ENCODE results near the gene KCNA10. TPM values are rescaled to one million over a fixed set of nuclear protein-coding genes. Genes with fewer than 3 reads are reported as not detected.

Gene KCNA10
- total RNA-seq, 1 donor from 2014 or later = not detected

- no peak overlapping the region for H3K27ac Mint-ChIP-seq (ENCODE audit: unreplicated experiment)
- peaks cover 16% of the 10 kb centered on the region for H3K27me3 Mint-ChIP-seq (ENCODE audit: low read depth)
- peaks cover 8% of the 10 kb centered on the region for H3K4me1 Mint-ChIP-seq (ENCODE audit: low read depth)
- no peak overlapping the region for H3K4me3 Mint-ChIP-seq (ENCODE audit: unreplicated experiment)
- no peaks in the 10 kb centered on the region for H3K36me3 Mint-ChIP-seq (ENCODE audit: low read depth)
- no peaks in the 10 kb centered on the region for H3K9me3 Mint-ChIP-seq (ENCODE audit: low read depth)
- TF ChIP-seq, protein P1, sequence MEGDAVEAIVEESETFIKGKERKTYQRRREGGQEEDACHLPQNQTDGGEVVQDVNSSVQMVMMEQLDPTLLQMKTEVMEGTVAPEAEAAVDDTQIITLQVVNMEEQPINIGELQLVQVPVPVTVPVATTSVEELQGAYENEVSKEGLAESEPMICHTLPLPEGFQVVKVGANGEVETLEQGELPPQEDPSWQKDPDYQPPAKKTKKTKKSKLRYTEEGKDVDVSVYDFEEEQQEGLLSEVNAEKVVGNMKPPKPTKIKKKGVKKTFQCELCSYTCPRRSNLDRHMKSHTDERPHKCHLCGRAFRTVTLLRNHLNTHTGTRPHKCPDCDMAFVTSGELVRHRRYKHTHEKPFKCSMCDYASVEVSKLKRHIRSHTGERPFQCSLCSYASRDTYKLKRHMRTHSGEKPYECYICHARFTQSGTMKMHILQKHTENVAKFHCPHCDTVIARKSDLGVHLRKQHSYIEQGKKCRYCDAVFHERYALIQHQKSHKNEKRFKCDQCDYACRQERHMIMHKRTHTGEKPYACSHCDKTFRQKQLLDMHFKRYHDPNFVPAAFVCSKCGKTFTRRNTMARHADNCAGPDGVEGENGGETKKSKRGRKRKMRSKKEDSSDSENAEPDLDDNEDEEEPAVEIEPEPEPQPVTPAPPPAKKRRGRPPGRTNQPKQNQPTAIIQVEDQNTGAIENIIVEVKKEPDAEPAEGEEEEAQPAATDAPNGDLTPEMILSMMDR (IDR thresholded peaks at IDR 0.05) = no peak
- DNase-seq (ENCODE audit: low spot score) = no peak
These were observed 10.7 kb downstream of the KCNA10 start for GRCh38 chr1:110508028-110508940.

- TF ChIP-seq, protein P1 (IDR thresholded peaks at IDR 0.05) = no peak
- H3K36me3 Mint-ChIP-seq (ENCODE audit: low read depth) = no peaks in the 10 kb centered on the region
- peaks cover 26% of the 10 kb centered on the region for H3K27me3 Mint-ChIP-seq (ENCODE audit: low read depth)
- peaks cover 8% of the 10 kb centered on the region for H3K4me1 Mint-ChIP-seq (ENCODE audit: low read depth)
- H3K9me3 Mint-ChIP-seq (ENCODE audit: low read depth) = no peaks in the 10 kb centered on the region
- H3K4me3 Mint-ChIP-seq (ENCODE audit: unreplicated experiment) = no peak overlapping the region
- DNase-seq (ENCODE audit: low spot score) = no peak
- no peak overlapping the region for H3K27ac Mint-ChIP-seq (ENCODE audit: unreplicated experiment)
These were observed 12.4 kb downstream of the KCNA10 start for GRCh38 chr1:110506541-110506940.

- Mint-ChIP-seq H3K27ac (ENCODE audit: unreplicated experiment) (no peak overlapping the region), H3K36me3 (ENCODE audit: low read depth) (no peaks in the 10 kb centered on the region), H3K4me1 (ENCODE audit: low read depth) (peaks cover 8% of the 10 kb centered on the region), H3K4me3 (ENCODE audit: unreplicated experiment) (no peak overlapping the region), H3K9me3 (ENCODE audit: low read depth) (no peaks in the 10 kb centered on the region), H3K27me3 (ENCODE audit: low read depth) (peaks cover 26% of the 10 kb centered on the region)
- DNase-seq (ENCODE audit: low spot score) = no peak
- TF ChIP-seq, protein P1 (IDR thresholded peaks at IDR 0.05) = no peak
These were observed 13.4 kb downstream of the KCNA10 start for GRCh38 chr1:110505596-110505995.

DNA sequence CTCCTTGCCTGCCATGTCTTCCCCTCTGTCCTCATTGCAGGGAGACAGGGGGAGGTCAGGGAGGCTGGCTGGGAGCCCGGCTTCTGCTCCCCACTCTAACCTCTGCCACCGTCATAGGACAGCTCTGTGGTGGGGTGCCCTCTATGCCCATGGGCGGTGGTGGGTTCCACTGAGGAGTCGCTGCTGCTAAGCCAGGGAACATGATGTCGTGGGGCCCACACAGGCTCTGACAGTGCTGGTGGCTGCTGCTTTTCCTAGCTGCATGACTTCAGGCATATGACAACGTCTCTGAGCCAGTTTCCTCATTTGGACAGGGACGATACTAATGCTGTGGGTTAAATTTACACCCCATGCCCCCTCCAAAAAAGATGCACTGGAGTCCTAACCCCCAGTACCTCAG, 14.7 kb downstream of the KCNA10 start:
- no peak overlapping the region for H3K4me3 Mint-ChIP-seq (ENCODE audit: unreplicated experiment)
- H3K9me3 Mint-ChIP-seq (ENCODE audit: low read depth) = no peaks in the 10 kb centered on the region
- H3K4me1 Mint-ChIP-seq (ENCODE audit: low read depth) = peaks cover 8% of the 10 kb centered on the region
- H3K27ac Mint-ChIP-seq (ENCODE audit: unreplicated experiment) = no peak overlapping the region
- DNase-seq (ENCODE audit: low spot score) = no peak
- H3K27me3 Mint-ChIP-seq (ENCODE audit: low read depth) = peaks cover 30% of the 10 kb centered on the region
- H3K36me3 Mint-ChIP-seq (ENCODE audit: low read depth) = no peaks in the 10 kb centered on the region
- TF ChIP-seq, protein P1 (IDR thresholded peaks at IDR 0.05) = no peak

DNA sequence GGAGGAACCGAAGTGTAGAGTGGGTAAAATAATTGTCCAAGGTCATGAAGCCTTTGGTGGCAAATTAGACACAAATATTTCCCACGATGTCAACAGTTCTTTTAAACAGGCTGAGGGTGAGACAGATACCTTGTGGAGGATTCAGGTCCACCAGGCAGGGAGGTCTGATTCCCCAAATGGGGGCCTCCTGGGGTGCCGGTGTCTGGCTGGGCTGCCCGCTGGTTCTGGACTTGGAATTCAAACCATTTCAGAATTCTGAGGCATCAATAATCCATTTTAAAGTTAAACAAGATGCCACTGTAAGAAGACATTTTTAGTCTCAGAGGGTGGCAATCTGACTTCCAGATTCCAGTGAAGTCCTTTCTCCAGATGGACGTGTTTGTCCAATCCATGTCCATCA, 15.5 kb downstream of the KCNA10 start:
- H3K4me1 Mint-ChIP-seq (ENCODE audit: low read depth) = peaks cover 8% of the 10 kb centered on the region
- peaks cover 33% of the 10 kb centered on the region for H3K27me3 Mint-ChIP-seq (ENCODE audit: low read depth)
- no peaks in the 10 kb centered on the region for H3K36me3 Mint-ChIP-seq (ENCODE audit: low read depth)
- no peak overlapping the region for H3K4me3 Mint-ChIP-seq (ENCODE audit: unreplicated experiment)
- no peak overlapping the region for H3K27ac Mint-ChIP-seq (ENCODE audit: unreplicated experiment)
- no peak for DNase-seq (ENCODE audit: low spot score)
- TF ChIP-seq, protein P1 (IDR thresholded peaks at IDR 0.05) = no peak
- H3K9me3 Mint-ChIP-seq (ENCODE audit: low read depth) = no peaks in the 10 kb centered on the region

Data from chondrocyte (in vitro differentiated cells).